CD4-positive, alpha-beta T cell (primary cell): Measurements from ENCODE around the gene AQR. TPM values are rescaled to one million over a fixed set of nuclear protein-coding genes. Genes with fewer than 3 reads are reported as not detected.

Experiments
- ATAC-seq: fragments of 200-7000 bp; cut with Tn5 transposase; one replicate; pipeline ENCODE4 v1.10.0; 2022; ENCODE audit warnings: mild to moderate bottlenecking; ENCODE audit not compliant: poor library complexity
- CTCF ChIA-PET: fragments of 350-600 bp; sonication (Branson Sonifier 250); formaldehyde crosslinking; loops from one replicate; lab custom pipeline; 2021; ENCODE audit warnings: antibody characterized with exemption, inconsistent platforms; lab: Charles Lee
- POLR2A ChIA-PET: fragments of 350-600 bp; sonication (Branson Sonifier 250); formaldehyde crosslinking; loops from one replicate; lab custom pipeline; 2021; ENCODE audit warnings: antibody characterized with exemption, inconsistent platforms; lab: Charles Lee
- DNase-seq, 14 experiments: peaks; one replicate each; pipeline ENCODE4 v3.0.0-alpha.2; 2013 to 2020; ENCODE audit warnings: mixed read lengths in 2 of 14
- H3K27ac ChIP-seq, 2 donors: one replicate each; pipeline versions ENCODE4 v1.5.1 to v1.7.0; 2013; ENCODE audit warnings: low read length in 2 of 2, low read depth in 1 of 2, mild to moderate bottlenecking in 1 of 2
- H3K27me3 ChIP-seq, 2 experiments: 1 replicate in 1 of 2; 2 replicates in 1 of 2; pipeline versions ENCODE4 v1.6.1 to v1.7.0; 2013; ENCODE audit warnings: low read length in 2 of 2, control low read depth in 1 of 2, mild to moderate bottlenecking in 1 of 2, moderate library complexity in 1 of 2; ENCODE audit not compliant: insufficient read depth in 2 of 2, control insufficient read depth in 1 of 2
- H3K36me3 ChIP-seq: one replicate; pipeline ENCODE4 v1.6.1; 2013; ENCODE audit warnings: low read length, control low read depth; ENCODE audit not compliant: insufficient read depth
- H3K4me1 ChIP-seq: one replicate; pipeline ENCODE4 v1.6.1; 2013; ENCODE audit warnings: low read length, control low read depth; ENCODE audit not compliant: insufficient read depth
- H3K4me3 ChIP-seq: one replicate; pipeline ENCODE4 v1.5.1; 2013; ENCODE audit warnings: mild to moderate bottlenecking, low read length, moderate library complexity
- H3K9me3 ChIP-seq, 2 experiments: 1 replicate in 1 of 2; 2 replicates in 1 of 2; pipeline versions ENCODE4 v1.6.1 to v1.7.0; 2013; ENCODE audit warnings: low read length in 2 of 2, mild to moderate bottlenecking in 2 of 2, control low read depth in 1 of 2, moderate library complexity in 1 of 2; ENCODE audit not compliant: control insufficient read depth in 1 of 2, insufficient read depth in 1 of 2
- H3K27ac Mint-ChIP-seq: one replicate; pipeline ENCODE4 v1.8.0; 2020; ENCODE audit warnings: mixed read lengths
- H3K27me3 Mint-ChIP-seq: one replicate; pipeline ENCODE4 v1.8.0; 2021; ENCODE audit warnings: mixed read lengths
- H3K36me3 Mint-ChIP-seq: one replicate; pipeline ENCODE4 v1.8.0; 2021; ENCODE audit warnings: low read depth, mixed read lengths
- H3K4me1 Mint-ChIP-seq: one replicate; pipeline ENCODE4 v1.8.0; 2021; ENCODE audit warnings: low read depth, mixed read lengths
- H3K4me3 Mint-ChIP-seq: one replicate; pipeline ENCODE4 v1.8.0; 2020; ENCODE audit warnings: mild to moderate bottlenecking, mixed read lengths
- H3K9me3 Mint-ChIP-seq: one replicate; pipeline ENCODE4 v1.8.0; 2020; ENCODE audit warnings: mixed read lengths
- CTCF ChIP-seq: fragments of 200-600 bp; IDR thresholded peaks from one replicate; pipeline ENCODE4 v1.8.0; 2022; ENCODE audit warnings: antibody characterized with exemption, mild to moderate bottlenecking
- intact Hi-C, 2 experiments: fragments of 100-400 bp; cut with DNase I in 1 of 2; cut with micrococcal nuclease in 1 of 2; formaldehyde crosslinking; loops; one replicate each; pipeline versions ENCODE4 v1.15.1 to v1.9.0; 2023 to 2025; cut with DNase I, micrococcal nuclease
- total RNA-seq, 174 experiments: library from RNA in 2 of 174; stranded (reverse) in 2 of 174; gene quantifications; one replicate each; pipeline ENCODE4 v1.2.3 and lab custom pipeline; 2021 to 2026

The AQR gene
- total RNA-seq, 2 experiments from 2014 or later, result 40.4 to 40.7 TPM

GRCh38 chr15:35000511-35000910 is 31.0 kb upstream of the AQR start:
- ChIA-PET CTCF (no interaction called here), POLR2A (interaction anchor here (0.9 kb wide), 1 partner anchor 12 kb away, joined by 3 read pairs; the partner anchor contains the start of gene ZNF770)
- Mint-ChIP-seq H3K4me1 (no peaks in the 10 kb centered on the region), H3K9me3 (no peaks in the 10 kb centered on the region), H3K27me3 (peaks cover 11% of the 10 kb centered on the region), H3K4me3 (no peak overlapping the region), H3K27ac (no peak overlapping the region), H3K36me3 (no peaks in the 10 kb centered on the region)
- no peak for TF ChIP-seq CTCF
- DNase-seq, result no peak
- H3K36me3 ChIP-seq, result no peaks in the 10 kb centered on the region
- no peak for ATAC-seq
- H3K4me3 ChIP-seq, result no peak overlapping the region
- no peaks in the 10 kb centered on the region for H3K9me3 ChIP-seq
- intact Hi-C loops, result no loop called here
- H3K4me1 ChIP-seq, result no peaks in the 10 kb centered on the region
- H3K27ac ChIP-seq, result no peak overlapping the region
- no peaks in the 10 kb centered on the region for H3K27me3 ChIP-seq

- Histone ChIP-seq H3K4me1 (no peaks in the 10 kb centered on the region), H3K27me3 (no peaks in the 10 kb centered on the region), H3K36me3 (no peaks in the 10 kb centered on the region), H3K4me3 (no peak overlapping the region), H3K9me3 (no peaks in the 10 kb centered on the region), H3K27ac (no peak overlapping the region)
- ChIA-PET CTCF (interaction anchor here (0.6 kb wide), 1 partner anchor 523 kb away, joined by 3 read pairs; no protein-coding TSS in a partner anchor), POLR2A (interaction anchor here (0.9 kb wide), 1 partner anchor 12 kb away, joined by 3 read pairs; the partner anchor contains the start of gene ZNF770)
- intact Hi-C loops, result no loop called here
- no peak overlapping the region for H3K4me3 Mint-ChIP-seq
- no peaks in the 10 kb centered on the region for H3K36me3 Mint-ChIP-seq
- ATAC-seq (no peak), DNase-seq (no peak)
- H3K4me1 Mint-ChIP-seq, result no peaks in the 10 kb centered on the region
- peaks cover 8% of the 10 kb centered on the region for H3K27me3 Mint-ChIP-seq
- no peak overlapping the region for H3K27ac Mint-ChIP-seq
- H3K9me3 Mint-ChIP-seq, result no peaks in the 10 kb centered on the region
- TF ChIP-seq CTCF, result no peak
Measured at GRCh38 chr15:34999906-35000305, 30.4 kb upstream of the AQR start.

- CTCF ChIA-PET, result no interaction called here
- ATAC-seq (no peak), DNase-seq (no peak)
- no peak overlapping the region for H3K27ac Mint-ChIP-seq
- POLR2A ChIA-PET, result no interaction called here
- H3K36me3 Mint-ChIP-seq, result no peaks in the 10 kb centered on the region
- Histone ChIP-seq H3K27me3 (no peaks in the 10 kb centered on the region), H3K4me3 (no peak overlapping the region), H3K9me3 (no peaks in the 10 kb centered on the region), H3K27ac (no peak overlapping the region), H3K4me1 (no peaks in the 10 kb centered on the region), H3K36me3 (no peaks in the 10 kb centered on the region)
- H3K9me3 Mint-ChIP-seq, result no peaks in the 10 kb centered on the region
- intact Hi-C loops, result no loop called here
- H3K27me3 Mint-ChIP-seq, result peaks cover 3% of the 10 kb centered on the region
- H3K4me3 Mint-ChIP-seq, result no peak overlapping the region
- no peak for TF ChIP-seq CTCF
- no peaks in the 10 kb centered on the region for H3K4me1 Mint-ChIP-seq
Measured at GRCh38 chr15:34994925-34995324, 25.4 kb upstream of the AQR start.
